Measurements from ENCODE around the gene RAB3IL1.

The RAB3IL1 gene

DNA sequence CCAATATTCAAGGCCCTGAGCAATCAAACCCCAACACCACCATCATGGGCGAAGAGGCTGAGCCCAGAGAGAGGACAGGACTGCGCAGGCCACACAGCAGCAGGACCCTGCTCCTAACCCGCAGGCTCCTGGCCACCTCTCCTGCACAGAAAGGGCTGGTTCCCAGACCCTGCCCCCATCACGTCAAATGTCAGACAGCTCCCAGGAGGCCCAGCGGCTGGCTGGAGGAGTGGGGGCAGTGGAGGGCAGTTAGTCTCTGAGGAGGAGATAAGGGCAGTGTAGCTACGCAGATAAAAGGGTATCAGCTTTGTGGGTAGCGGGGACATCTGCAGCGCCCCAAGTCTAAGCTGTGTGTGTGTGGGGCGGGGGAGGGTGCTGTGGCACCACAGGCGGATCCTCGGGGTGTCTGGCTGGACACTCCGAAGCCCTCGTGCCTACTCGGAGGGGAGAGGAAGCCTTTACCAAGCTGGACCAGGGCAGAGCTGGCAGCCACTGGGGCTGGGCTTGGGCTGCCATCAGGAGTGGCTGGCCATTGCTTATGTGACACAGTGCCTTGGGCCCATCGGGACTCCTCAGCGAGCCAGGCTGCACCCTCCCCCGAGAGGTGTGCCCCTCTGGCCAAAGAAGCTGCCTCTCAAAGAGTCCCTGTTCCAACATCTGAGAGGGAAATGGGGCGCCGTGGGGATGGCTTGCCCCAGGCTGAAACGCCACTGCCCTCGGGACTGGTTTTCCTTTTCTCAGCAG is 47.5 kb downstream of the RAB3IL1 start:
- Histone ChIP-seq H3K36me3 (ENCODE audit: low read length) (no peaks in the 10 kb centered on the region), H3K27me3 (ENCODE audit: low read length) (no peaks in the 10 kb centered on the region), H3K4me2 (ENCODE audit: low read depth, low read length, poor library complexity, severe bottlenecking) (no peak overlapping the region), H3K9me3 (ENCODE audit: insufficient read depth, low read length) (no peaks in the 10 kb centered on the region), H3K27ac (ENCODE audit: low read depth, low read length) (no peak overlapping the region), H3K9me2 (replicated peaks; ENCODE audit: insufficient read depth, low read length) (no peaks in the 10 kb centered on the region), H3F3A (ENCODE audit: insufficient read depth) (no peaks in the 10 kb centered on the region), H3K79me2 (ENCODE audit: insufficient read depth, low read length) (no peaks in the 10 kb centered on the region), H3K9ac (ENCODE audit: low read length) (no peak overlapping the region), H3K4me3 (ENCODE audit: insufficient read depth, low read length, poor library complexity, severe bottlenecking) (no peak overlapping the region), H2AFZ (ENCODE audit: low read depth, low read length, severe bottlenecking) (no peak overlapping the region), H4K20me1 (ENCODE audit: low read depth, low read length) (no peaks in the 10 kb centered on the region)
- no peak for TF ChIP-seq EZH2phosphoT487 (conservative IDR thresholded peaks at IDR 0.05; ENCODE audit: low read length)
- TF ChIP-seq, protein P1, sequence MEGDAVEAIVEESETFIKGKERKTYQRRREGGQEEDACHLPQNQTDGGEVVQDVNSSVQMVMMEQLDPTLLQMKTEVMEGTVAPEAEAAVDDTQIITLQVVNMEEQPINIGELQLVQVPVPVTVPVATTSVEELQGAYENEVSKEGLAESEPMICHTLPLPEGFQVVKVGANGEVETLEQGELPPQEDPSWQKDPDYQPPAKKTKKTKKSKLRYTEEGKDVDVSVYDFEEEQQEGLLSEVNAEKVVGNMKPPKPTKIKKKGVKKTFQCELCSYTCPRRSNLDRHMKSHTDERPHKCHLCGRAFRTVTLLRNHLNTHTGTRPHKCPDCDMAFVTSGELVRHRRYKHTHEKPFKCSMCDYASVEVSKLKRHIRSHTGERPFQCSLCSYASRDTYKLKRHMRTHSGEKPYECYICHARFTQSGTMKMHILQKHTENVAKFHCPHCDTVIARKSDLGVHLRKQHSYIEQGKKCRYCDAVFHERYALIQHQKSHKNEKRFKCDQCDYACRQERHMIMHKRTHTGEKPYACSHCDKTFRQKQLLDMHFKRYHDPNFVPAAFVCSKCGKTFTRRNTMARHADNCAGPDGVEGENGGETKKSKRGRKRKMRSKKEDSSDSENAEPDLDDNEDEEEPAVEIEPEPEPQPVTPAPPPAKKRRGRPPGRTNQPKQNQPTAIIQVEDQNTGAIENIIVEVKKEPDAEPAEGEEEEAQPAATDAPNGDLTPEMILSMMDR (IDR thresholded peaks at IDR 0.05; ENCODE audit: insufficient read depth, low read length, poor library complexity, severe bottlenecking): no peak

- H3K4me2 ChIP-seq (ENCODE audit: low read depth, low read length, poor library complexity, severe bottlenecking): no peak overlapping the region
- H4K20me1 ChIP-seq (ENCODE audit: low read depth, low read length): no peaks in the 10 kb centered on the region
- H3K79me2 ChIP-seq (ENCODE audit: insufficient read depth, low read length): no peaks in the 10 kb centered on the region
- H2AFZ ChIP-seq (ENCODE audit: low read depth, low read length, severe bottlenecking): no peak overlapping the region
- no peaks in the 10 kb centered on the region for H3K36me3 ChIP-seq (ENCODE audit: low read length)
- H3K27me3 ChIP-seq (ENCODE audit: low read length): no peaks in the 10 kb centered on the region
- no peaks in the 10 kb centered on the region for H3K9me2 ChIP-seq (replicated peaks; ENCODE audit: insufficient read depth, low read length)
- no peak overlapping the region for H3K4me3 ChIP-seq (ENCODE audit: insufficient read depth, low read length, poor library complexity, severe bottlenecking)
- H3K9ac ChIP-seq (ENCODE audit: low read length): no peak overlapping the region
- no peaks in the 10 kb centered on the region for H3F3A ChIP-seq (ENCODE audit: insufficient read depth)
- TF ChIP-seq EZH2phosphoT487 (conservative IDR thresholded peaks at IDR 0.05; ENCODE audit: low read length): no peak
- TF ChIP-seq, protein P1 (IDR thresholded peaks at IDR 0.05; ENCODE audit: insufficient read depth, low read length, poor library complexity, severe bottlenecking): no peak
- H3K9me3 ChIP-seq (ENCODE audit: insufficient read depth, low read length): no peaks in the 10 kb centered on the region
- H3K27ac ChIP-seq (ENCODE audit: low read depth, low read length): no peak overlapping the region
Observed at GRCh38 chr11:61869429-61869707, 48.0 kb downstream of the RAB3IL1 start.

GRCh38 chr11:61868571-61869428 is 48.6 kb downstream of the RAB3IL1 start:
- H3K4me2 ChIP-seq (ENCODE audit: low read depth, low read length, poor library complexity, severe bottlenecking): no peak overlapping the region

More at GRCh38 chr11:61868571-61869428, 48.6 kb downstream of the RAB3IL1 start:
- Histone ChIP-seq H3F3A (ENCODE audit: insufficient read depth) (no peaks in the 10 kb centered on the region), H3K79me2 (ENCODE audit: insufficient read depth, low read length) (no peaks in the 10 kb centered on the region), H3K9me3 (ENCODE audit: insufficient read depth, low read length) (no peaks in the 10 kb centered on the region), H3K4me3 (ENCODE audit: insufficient read depth, low read length, poor library complexity, severe bottlenecking) (no peak overlapping the region), H3K27me3 (ENCODE audit: low read length) (no peaks in the 10 kb centered on the region), H3K9me2 (replicated peaks; ENCODE audit: insufficient read depth, low read length) (no peaks in the 10 kb centered on the region), H3K9ac (ENCODE audit: low read length) (no peak overlapping the region), H3K27ac (ENCODE audit: low read depth, low read length) (no peak overlapping the region), H2AFZ (ENCODE audit: low read depth, low read length, severe bottlenecking) (no peak overlapping the region), H4K20me1 (ENCODE audit: low read depth, low read length) (no peaks in the 10 kb centered on the region), H3K36me3 (ENCODE audit: low read length) (no peaks in the 10 kb centered on the region)
- TF ChIP-seq EZH2phosphoT487 (conservative IDR thresholded peaks at IDR 0.05; ENCODE audit: low read length): no peak
- TF ChIP-seq, protein P1 (IDR thresholded peaks at IDR 0.05; ENCODE audit: insufficient read depth, low read length, poor library complexity, severe bottlenecking): no peak

All from SU-DHL-6 (cell line).